Psoas muscle (tissue), 8 donors: ENCODE measurements around the gene DAND5. TPM values are rescaled to one million over a fixed set of nuclear protein-coding genes. Genes with fewer than 3 reads are reported as not detected.

Source experiments
- ATAC-seq, 4 donors: fragments of 200-7000 bp; cut with Tn5 transposase; one replicate each; pipeline ENCODE4 v1.9.1; 2020; ENCODE audit warnings: moderate library complexity in 3 of 4, mild to moderate bottlenecking in 2 of 4
- DNase-seq, 2 donors: peaks; one replicate each; pipeline ENCODE4 v3.0.0-alpha.2; 2020
- H3K27ac ChIP-seq: fragments of 200-600 bp; one replicate; pipeline ENCODE4 v1.8.0; 2022
- H3K27me3 ChIP-seq, 3 donors: fragments of 200-600 bp in 1 of 3; one replicate each; pipeline versions ENCODE4 v1.6.1 to v1.8.0; 2013 to 2022; ENCODE audit warnings: low read length in 2 of 3, mild to moderate bottlenecking in 2 of 3, moderate library complexity in 1 of 3; ENCODE audit not compliant: insufficient read depth in 3 of 3
- H3K36me3 ChIP-seq, 2 donors: fragments of 200-600 bp in 1 of 2; one replicate each; pipeline versions ENCODE4 v1.6.1 to v1.8.0; 2013 to 2022; ENCODE audit warnings: low read depth in 1 of 2, mild to moderate bottlenecking in 1 of 2, moderate library complexity in 1 of 2; ENCODE audit not compliant: insufficient read depth in 1 of 2
- H3K4me1 ChIP-seq: fragments of 200-600 bp; one replicate; pipeline ENCODE4 v1.8.0; 2022
- H3K4me3 ChIP-seq: fragments of 200-600 bp; one replicate; pipeline ENCODE4 v1.8.0; 2022; ENCODE audit warnings: mild to moderate bottlenecking
- H3K9me3 ChIP-seq: fragments of 200-600 bp; one replicate; pipeline ENCODE4 v1.8.0; 2022
- WGBS, 3 donors: extraction: QIAGEN DNeasy Blood & Tissue Kit; methylation state at CpG; one replicate each; pipeline versions ENCODE4 v1.1.6 to v1.1.7; 2013; 5-methylcytosine and 5-hydroxymethylcytosine counted together
- intact Hi-C, 2 donors: fragments of 100-400 bp; cut with DNase I; formaldehyde crosslinking; loops; one replicate each; pipeline versions ENCODE4 v1.11.0 to v1.14.2; 2022
- polyA plus RNA-seq, 3 donors: library from polyadenylated mRNA; stranded (reverse); fragments of 200-250 nt; gene quantifications; one replicate each; pipeline ENCODE4 v1.2.3, GENCODE V29; 2013
- total RNA-seq, 4 donors: library from RNA; stranded (reverse); fragmentation: NEBNext Ultra II Directional in 2 of 4; extraction: Animal tissue kit (Norgen Biotek cat#: 25700) in 2 of 4; gene quantifications; one replicate each; pipeline versions ENCODE4 v1.2.1 to v1.2.4, GENCODE V29; 2021 to 2023
- TF ChIP-seq, protein P1 (sequence below): fragments of 200-600 bp; IDR thresholded peaks from one replicate; pipeline ENCODE4 v1.8.0; 2022; ENCODE audit warnings: antibody characterized with exemption
- donor health status: healthy with polysubstance abuse.
- donor health status: DM: no; HTN: no; CAD: no; lungs with moderate emphysema.
- donor health status: Bipolar disorder and iron deficiency.
- donor health status: healthy.
- donor health status: DM: yes; HTN: yes; CAD: no.
- donor health status: DM: no; HTN: no; CAD: no.
- donor health status: DM: no; HTN: no; CAD: no.
- donor health status: DM: yes; HTN: yes; CAD: no.

The DAND5 gene
- total and polyA plus RNA-seq, 7 donors: 0.26 TPM; not detected in 6

DNA sequence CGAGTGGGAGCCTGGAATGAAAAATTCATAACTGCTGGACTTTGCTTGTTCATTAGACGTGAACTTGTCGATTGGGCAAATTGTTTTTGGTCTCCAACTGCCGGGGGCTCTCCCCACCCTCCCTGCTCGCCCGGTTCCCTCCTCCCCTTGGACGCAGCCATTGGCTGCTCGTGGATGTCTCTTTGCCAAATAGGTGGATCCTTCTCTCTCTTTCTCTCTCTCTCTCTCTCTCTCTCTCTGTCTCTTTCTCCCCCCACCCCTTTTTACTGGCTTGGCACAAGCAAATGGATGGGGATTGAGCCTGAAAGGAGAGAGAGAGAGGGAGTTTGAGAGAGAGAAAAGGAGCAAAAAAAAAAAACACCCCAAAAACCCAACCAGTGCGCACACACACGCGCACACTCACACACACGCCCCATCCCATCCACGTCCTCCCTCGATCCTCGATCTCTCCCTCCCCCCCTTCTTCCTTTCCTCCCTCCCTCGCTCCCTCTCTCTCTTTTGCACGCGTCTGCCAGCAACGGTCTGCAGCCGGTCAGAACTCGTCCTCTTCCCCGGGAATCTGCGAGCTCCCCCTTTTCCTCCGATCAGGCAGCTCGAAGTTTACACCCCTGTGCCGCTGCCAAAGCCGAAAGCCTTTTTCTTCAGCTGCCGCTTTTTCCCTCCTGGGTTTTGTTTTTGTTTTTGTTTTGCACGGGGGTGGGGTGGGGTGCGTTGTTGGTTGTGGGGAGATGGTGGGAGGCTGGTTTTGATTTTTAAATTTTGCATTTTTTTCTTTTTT, 53.7 kb downstream of the DAND5 start:
- WGBS, 3 donors: 1 to 2% (median 2%) methylated on average over 29 to 30 of the region's 30 CpGs
- DNase-seq (peak; percentile 87 to 93), ATAC-seq (peak; percentile 76 to 78 (median 76))
- peaks cover 0 to 8% of the 10 kb centered on the region in 2 donors for H3K36me3 ChIP-seq
- no peaks in the 10 kb centered on the region for H3K9me3 ChIP-seq
- TF ChIP-seq, protein P1, sequence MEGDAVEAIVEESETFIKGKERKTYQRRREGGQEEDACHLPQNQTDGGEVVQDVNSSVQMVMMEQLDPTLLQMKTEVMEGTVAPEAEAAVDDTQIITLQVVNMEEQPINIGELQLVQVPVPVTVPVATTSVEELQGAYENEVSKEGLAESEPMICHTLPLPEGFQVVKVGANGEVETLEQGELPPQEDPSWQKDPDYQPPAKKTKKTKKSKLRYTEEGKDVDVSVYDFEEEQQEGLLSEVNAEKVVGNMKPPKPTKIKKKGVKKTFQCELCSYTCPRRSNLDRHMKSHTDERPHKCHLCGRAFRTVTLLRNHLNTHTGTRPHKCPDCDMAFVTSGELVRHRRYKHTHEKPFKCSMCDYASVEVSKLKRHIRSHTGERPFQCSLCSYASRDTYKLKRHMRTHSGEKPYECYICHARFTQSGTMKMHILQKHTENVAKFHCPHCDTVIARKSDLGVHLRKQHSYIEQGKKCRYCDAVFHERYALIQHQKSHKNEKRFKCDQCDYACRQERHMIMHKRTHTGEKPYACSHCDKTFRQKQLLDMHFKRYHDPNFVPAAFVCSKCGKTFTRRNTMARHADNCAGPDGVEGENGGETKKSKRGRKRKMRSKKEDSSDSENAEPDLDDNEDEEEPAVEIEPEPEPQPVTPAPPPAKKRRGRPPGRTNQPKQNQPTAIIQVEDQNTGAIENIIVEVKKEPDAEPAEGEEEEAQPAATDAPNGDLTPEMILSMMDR: no peak
- intact Hi-C loops: no loop called here
- H3K4me3 ChIP-seq: peak overlapping the region; percentile 64
- no peaks in the 10 kb centered on the region for H3K27me3 ChIP-seq
- H3K4me1 ChIP-seq: peaks cover 88% of the 10 kb centered on the region
- peak overlapping the region; percentile 99 for H3K27ac ChIP-seq

DNA sequence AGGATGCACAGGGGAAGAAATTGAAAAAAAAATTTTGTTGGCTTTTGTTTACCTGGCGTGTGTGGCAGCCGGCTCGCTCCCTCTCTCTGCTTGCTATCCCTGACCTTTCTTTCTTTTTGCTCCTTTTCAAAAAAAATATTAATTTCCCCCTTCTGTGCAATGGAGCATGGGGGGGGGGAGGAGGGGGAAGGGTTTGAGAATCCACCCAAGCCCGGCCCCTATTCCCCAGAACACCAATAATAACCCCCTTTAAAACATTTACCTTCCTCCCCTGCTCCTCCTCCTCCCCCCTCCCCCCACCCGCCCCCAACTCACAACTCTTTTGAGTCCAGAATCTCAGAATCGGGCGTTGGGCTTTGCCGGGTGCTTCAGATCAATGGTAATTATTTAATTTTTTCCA, 54.3 kb downstream of the DAND5 start:
- intact Hi-C loops: no loop called here
- 4 to 7% (median 4%) methylated on average over 8 of the region's 8 CpGs for WGBS, 3 donors
- Histone ChIP-seq H3K4me3 (peak overlapping the region; percentile 64), H3K4me1 (peaks cover 89% of the 10 kb centered on the region), H3K27ac (peak overlapping the region; percentile 99), H3K27me3 (no peaks in the 10 kb centered on the region), H3K9me3 (no peaks in the 10 kb centered on the region), H3K36me3 (peaks cover 0 to 11% of the 10 kb centered on the region in 2 donors)
- no peak for DNase-seq
- ATAC-seq: no peak
- TF ChIP-seq, protein P1: no peak

Other genes with a start within 250 kb of the DAND5 start
- 10 to 100 TPM; 29.0 to 48.1 (median 37.3) TPM for gene TNPO2, start 245.6 kb upstream of the DAND5 start, total RNA-seq
- 10 to 100 TPM; 17.4 to 31.2 (median 28.6) TPM for gene TNPO2, start 245.6 kb upstream of the DAND5 start, polyA plus RNA-seq
- 100 to 1,000 TPM in 3 of 4 donors, 10 to 100 TPM in 1; 78.6 to 124 (median 108) TPM for gene TRIR, start 234.9 kb upstream of the DAND5 start, total RNA-seq
- 100 to 1,000 TPM; 183 to 309 (median 187) TPM for gene TRIR, start 234.9 kb upstream of the DAND5 start, polyA plus RNA-seq
- gene GET3, start 232.1 kb upstream of the DAND5 start, total RNA-seq: 10 to 100 TPM; 43.0 to 52.8 (median 51.0) TPM
- gene GET3, start 232.1 kb upstream of the DAND5 start, polyA plus RNA-seq: 100 to 1,000 TPM in 1 of 3 donors, 10 to 100 TPM in 2; 75.6 to 135 (median 98.5) TPM
- not detected for gene BEST2, start 217.8 kb upstream of the DAND5 start, total RNA-seq
- under 1 TPM; 0.04 to 0.37 (median 0.08) TPM for gene BEST2, start 217.8 kb upstream of the DAND5 start, polyA plus RNA-seq
- gene HOOK2, start 194.0 kb upstream of the DAND5 start, total RNA-seq: 10 to 100 TPM; 20.3 to 33.0 (median 23.8) TPM
- 10 to 100 TPM; 11.3 to 21.7 (median 19.0) TPM for gene HOOK2, start 194.0 kb upstream of the DAND5 start, polyA plus RNA-seq
- gene JUNB, start 178.1 kb upstream of the DAND5 start, total RNA-seq: 100 to 1,000 TPM in 2 of 4 donors, 10 to 100 TPM in 2; 29.2 to 217 (median 73.6) TPM
- 100 to 1,000 TPM in 1 of 3 donors, 10 to 100 TPM in 2; 25.1 to 145 (median 31.9) TPM for gene JUNB, start 178.1 kb upstream of the DAND5 start, polyA plus RNA-seq
- 100 to 1,000 TPM; 273 to 419 (median 370) TPM for gene PRDX2, start 167.8 kb upstream of the DAND5 start, total RNA-seq
- 100 to 1,000 TPM; 329 to 535 (median 396) TPM for gene PRDX2, start 167.8 kb upstream of the DAND5 start, polyA plus RNA-seq
- 1 to 10 TPM in 3 of 4 donors, under 1 TPM in 1; 0.92 to 3.2 (median 2.0) TPM for gene THSD8, start 167.5 kb upstream of the DAND5 start, total RNA-seq
- gene THSD8, start 167.5 kb upstream of the DAND5 start, polyA plus RNA-seq: 1 to 10 TPM; 1.9 to 2.5 (median 2.0) TPM
- gene RNASEH2A, start 163.0 kb upstream of the DAND5 start, total RNA-seq: 1 to 10 TPM; 2.4 to 5.0 (median 3.0) TPM
- gene RNASEH2A, start 163.0 kb upstream of the DAND5 start, polyA plus RNA-seq: 1 to 10 TPM; 3.6 to 9.0 (median 8.6) TPM
- gene RTBDN, start 135.0 kb upstream of the DAND5 start, total RNA-seq: not detected
- under 1 TPM in 1 of 3 donors, not detected in 2; 0.05 TPM for gene RTBDN, start 135.0 kb upstream of the DAND5 start, polyA plus RNA-seq
- gene MAST1, start 131.1 kb upstream of the DAND5 start, total RNA-seq: not detected
- under 1 TPM; 0.09 to 0.13 (median 0.10) TPM for gene MAST1, start 131.1 kb upstream of the DAND5 start, polyA plus RNA-seq
- 10 to 100 TPM in 2 of 4 donors, 1 to 10 TPM in 2; 5.5 to 23.0 (median 13.1) TPM for gene DNASE2, start 88.1 kb upstream of the DAND5 start, total RNA-seq
- gene DNASE2, start 88.1 kb upstream of the DAND5 start, polyA plus RNA-seq: 10 to 100 TPM in 1 of 3 donors, 1 to 10 TPM in 2; 5.9 to 14.8 (median 7.5) TPM
- gene KLF1, start 82.4 kb upstream of the DAND5 start, total RNA-seq: under 1 TPM in 2 of 4 donors, not detected in 2; 0.34 to 0.37 TPM
- gene KLF1, start 82.4 kb upstream of the DAND5 start, polyA plus RNA-seq: under 1 TPM in 1 of 3 donors, not detected in 2; 0.18 TPM
- gene GCDH, start 78.4 kb upstream of the DAND5 start, total RNA-seq: 10 to 100 TPM; 18.9 to 45.2 (median 31.2) TPM
- gene GCDH, start 78.4 kb upstream of the DAND5 start, polyA plus RNA-seq: 10 to 100 TPM; 21.1 to 28.8 (median 21.9) TPM
- not detected for gene SYCE2, start 50.3 kb upstream of the DAND5 start, total RNA-seq
- gene SYCE2, start 50.3 kb upstream of the DAND5 start, polyA plus RNA-seq: under 1 TPM in 1 of 3 donors, not detected in 2; 0.05 TPM
- gene FARSA, start 35.9 kb upstream of the DAND5 start, total RNA-seq: 10 to 100 TPM; 45.9 to 65.1 (median 59.1) TPM
- gene FARSA, start 35.9 kb upstream of the DAND5 start, polyA plus RNA-seq: 100 to 1,000 TPM in 1 of 3 donors, 10 to 100 TPM in 2; 61.6 to 161 (median 93.3) TPM
- 100 to 1,000 TPM; 124 to 219 (median 175) TPM for gene CALR, start 31.0 kb upstream of the DAND5 start, total RNA-seq
- gene CALR, start 31.0 kb upstream of the DAND5 start, polyA plus RNA-seq: 100 to 1,000 TPM; 134 to 273 (median 146) TPM
- 100 to 1,000 TPM; 424 to 704 (median 500) TPM for gene RAD23A, start 23.7 kb upstream of the DAND5 start, total RNA-seq
- 100 to 1,000 TPM; 403 to 801 (median 728) TPM for gene RAD23A, start 23.7 kb upstream of the DAND5 start, polyA plus RNA-seq
- 10 to 100 TPM; 22.4 to 35.6 (median 29.3) TPM for gene GADD45GIP1, start 12.4 kb upstream of the DAND5 start, total RNA-seq
- 100 to 1,000 TPM in 1 of 3 donors, 10 to 100 TPM in 2; 50.6 to 119 (median 62.5) TPM for gene GADD45GIP1, start 12.4 kb upstream of the DAND5 start, polyA plus RNA-seq
- 100 to 1,000 TPM; 220 to 347 (median 268) TPM for gene NFIX, start 25.9 kb downstream of the DAND5 start, total RNA-seq
- gene NFIX, start 25.9 kb downstream of the DAND5 start, polyA plus RNA-seq: 100 to 1,000 TPM in 1 of 3 donors, 10 to 100 TPM in 2; 22.2 to 158 (median 43.8) TPM
- gene LYL1, start 133.3 kb downstream of the DAND5 start, total RNA-seq: 1 to 10 TPM; 2.1 to 4.6 (median 3.2) TPM
- gene LYL1, start 133.3 kb downstream of the DAND5 start, polyA plus RNA-seq: 1 to 10 TPM; 1.1 to 3.4 (median 1.1) TPM
- gene TRMT1, start 147.2 kb downstream of the DAND5 start, total RNA-seq: 10 to 100 TPM; 31.6 to 45.3 (median 35.1) TPM
- gene TRMT1, start 147.2 kb downstream of the DAND5 start, polyA plus RNA-seq: 10 to 100 TPM; 42.3 to 87.1 (median 45.4) TPM
- gene NACC1, start 148.7 kb downstream of the DAND5 start, total RNA-seq: 10 to 100 TPM; 32.1 to 48.9 (median 37.9) TPM
- 10 to 100 TPM; 11.9 to 63.4 (median 45.8) TPM for gene NACC1, start 148.7 kb downstream of the DAND5 start, polyA plus RNA-seq
- 10 to 100 TPM; 18.5 to 20.4 (median 19.3) TPM for gene STX10, start 180.8 kb downstream of the DAND5 start, total RNA-seq
- 10 to 100 TPM; 34.5 to 63.3 (median 43.6) TPM for gene STX10, start 180.8 kb downstream of the DAND5 start, polyA plus RNA-seq
- 10 to 100 TPM; 16.8 to 31.2 (median 29.9) TPM for gene IER2, start 180.8 kb downstream of the DAND5 start, total RNA-seq
- gene IER2, start 180.8 kb downstream of the DAND5 start, polyA plus RNA-seq: 10 to 100 TPM; 12.9 to 62.7 (median 18.2) TPM